T-helper 22 cell (primary cell): ENCODE data around the gene DISP2.

ENCODE experiments used
- DNase-seq: peaks from one replicate; pipeline ENCODE4 v3.0.0-alpha.2; 2020; ENCODE audit warnings: low read depth

DISP2 gene

GRCh38 chr15:40363611-40364010, 5.6 kb downstream of the DISP2 start:
- DNase-seq, result no peak

GRCh38 chr15:40364251-40364650, 6.2 kb downstream of the DISP2 start:
- DNase-seq, result no peak

GRCh38 chr15:40365016-40365415, 7.0 kb downstream of the DISP2 start:
- no peak for DNase-seq

GRCh38 chr15:40365624-40366456, 7.8 kb downstream of the DISP2 start:
- DNase-seq, result no peak

DNA sequence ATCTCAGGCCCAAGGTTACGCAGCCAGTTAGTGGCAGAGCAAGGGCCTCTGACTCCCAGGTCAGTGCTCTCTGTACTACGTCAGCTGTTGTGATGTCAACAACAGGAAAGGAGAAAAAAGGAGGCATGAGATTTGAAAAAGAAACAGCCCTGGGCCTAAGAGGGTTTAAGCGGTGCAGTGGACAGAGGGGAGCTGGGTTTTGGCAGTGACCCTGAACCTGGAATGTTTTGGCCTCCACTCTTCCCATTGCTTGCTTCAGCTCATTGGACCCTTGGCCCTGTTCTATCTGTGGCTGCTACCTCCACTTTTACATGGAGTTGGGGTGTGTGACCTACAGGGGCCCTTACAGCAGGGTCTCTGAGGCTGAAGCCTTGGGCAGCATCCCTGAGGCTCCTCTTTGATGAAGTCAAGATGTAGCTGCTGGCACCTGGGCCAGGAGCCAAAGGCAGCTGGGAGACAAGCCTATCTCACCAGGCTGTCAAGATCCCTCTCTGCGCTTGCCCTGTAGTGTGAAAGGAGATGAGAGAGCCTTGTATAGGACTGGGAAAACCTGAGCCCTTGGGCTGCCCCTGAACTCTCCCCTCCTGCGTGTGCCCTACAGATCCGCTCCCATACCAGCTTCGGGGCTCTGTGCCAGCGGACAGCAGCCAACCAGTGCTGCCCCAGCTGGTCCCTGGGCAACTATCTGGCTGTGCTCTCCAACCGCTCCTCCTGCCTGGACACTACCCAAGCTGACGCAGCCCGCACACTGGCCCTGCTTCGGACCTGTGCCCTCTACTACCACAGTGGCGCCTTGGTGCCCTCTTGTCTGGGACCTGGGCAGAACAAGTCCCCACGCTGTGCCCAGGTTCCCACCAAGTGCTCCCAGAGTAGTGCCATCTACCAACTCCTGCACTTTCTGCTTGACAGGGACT, 8.7 kb downstream of the DISP2 start:
- no peak for DNase-seq

DNA sequence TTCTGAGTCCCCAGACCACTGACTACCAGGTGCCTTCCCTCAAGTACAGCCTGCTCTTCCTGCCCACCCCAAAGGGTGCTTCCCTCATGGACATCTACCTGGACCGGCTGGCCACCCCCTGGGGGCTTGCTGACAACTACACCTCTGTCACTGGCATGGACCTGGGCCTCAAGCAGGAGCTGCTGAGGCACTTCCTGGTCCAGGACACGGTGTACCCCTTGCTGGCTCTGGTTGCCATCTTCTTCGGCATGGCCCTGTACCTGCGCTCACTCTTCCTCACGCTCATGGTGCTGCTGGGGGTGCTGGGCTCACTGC, 9.3 kb downstream of the DISP2 start:
- no peak for DNase-seq

DNA sequence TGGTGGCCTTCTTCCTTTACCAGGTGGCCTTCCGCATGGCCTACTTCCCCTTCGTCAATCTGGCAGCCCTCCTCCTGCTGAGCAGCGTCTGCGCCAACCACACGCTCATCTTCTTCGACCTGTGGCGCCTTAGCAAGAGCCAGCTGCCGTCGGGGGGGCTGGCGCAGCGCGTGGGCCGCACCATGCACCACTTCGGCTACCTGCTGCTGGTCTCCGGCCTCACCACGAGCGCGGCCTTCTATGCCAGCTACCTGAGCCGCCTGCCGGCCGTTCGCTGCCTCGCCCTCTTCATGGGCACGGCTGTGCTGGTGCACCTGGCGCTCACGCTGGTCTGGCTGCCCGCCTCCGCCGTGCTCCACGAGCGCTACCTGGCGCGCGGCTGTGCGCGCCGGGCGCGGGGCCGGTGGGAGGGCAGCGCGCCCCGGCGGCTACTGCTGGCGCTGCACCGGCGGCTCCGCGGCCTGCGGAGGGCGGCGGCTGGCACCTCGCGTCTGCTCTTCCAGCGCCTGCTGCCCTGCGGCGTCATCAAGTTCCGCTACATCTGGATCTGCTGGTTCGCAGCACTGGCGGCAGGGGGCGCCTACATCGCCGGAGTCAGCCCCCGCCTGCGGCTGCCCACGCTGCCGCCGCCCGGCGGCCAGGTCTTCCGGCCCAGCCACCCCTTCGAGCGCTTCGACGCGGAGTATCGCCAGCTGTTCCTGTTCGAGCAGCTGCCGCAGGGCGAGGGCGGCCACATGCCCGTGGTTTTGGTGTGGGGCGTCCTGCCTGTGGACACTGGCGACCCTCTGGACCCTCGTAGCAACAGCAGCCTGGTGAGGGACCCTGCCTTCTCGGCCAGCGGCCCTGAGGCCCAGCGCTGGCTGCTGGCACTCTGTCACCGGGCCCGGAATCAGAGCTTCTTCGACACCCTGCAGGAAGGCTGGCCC, 9.9 kb downstream of the DISP2 start:
- peak; percentile 77 for DNase-seq

GRCh38 chr15:40368719-40369473, 10.9 kb downstream of the DISP2 start:
- no peak for DNase-seq

DNA sequence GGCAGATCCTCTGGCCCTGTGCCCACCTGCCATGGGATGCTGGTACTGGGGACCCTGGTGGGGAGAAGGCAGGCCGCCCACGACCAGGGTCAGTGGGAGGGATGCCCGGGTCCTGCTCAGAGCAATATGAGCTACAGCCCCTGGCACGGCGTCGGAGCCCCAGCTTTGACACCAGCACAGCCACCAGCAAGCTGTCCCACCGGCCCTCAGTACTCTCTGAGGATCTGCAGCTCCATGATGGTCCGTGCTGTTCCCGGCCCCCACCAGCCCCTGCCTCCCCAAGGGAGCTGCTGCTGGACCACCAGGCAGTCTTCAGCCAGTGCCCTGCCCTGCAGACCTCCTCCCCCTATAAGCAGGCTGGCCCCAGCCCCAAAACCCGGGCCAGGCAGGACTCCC, 11.5 kb downstream of the DISP2 start:
- no peak for DNase-seq

DNA sequence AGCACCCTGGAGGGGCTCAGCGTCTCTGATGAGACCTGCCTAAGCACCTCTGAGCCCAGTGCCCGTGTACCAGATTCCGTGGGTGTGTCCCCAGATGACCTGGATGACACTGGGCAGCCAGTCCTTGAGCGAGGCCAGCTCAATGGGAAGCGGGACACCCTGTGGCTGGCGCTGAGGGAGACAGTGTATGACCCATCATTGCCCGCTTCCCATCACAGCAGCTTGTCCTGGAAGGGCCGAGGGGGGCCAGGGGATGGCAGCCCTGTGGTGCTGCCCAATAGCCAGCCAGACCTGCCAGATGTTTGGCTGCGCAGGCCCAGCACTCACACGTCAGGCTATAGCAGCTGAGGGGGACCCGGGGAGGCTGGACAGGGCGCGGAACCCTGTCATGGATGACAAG, 12.0 kb downstream of the DISP2 start:
- DNase-seq, result no peak

DNA sequence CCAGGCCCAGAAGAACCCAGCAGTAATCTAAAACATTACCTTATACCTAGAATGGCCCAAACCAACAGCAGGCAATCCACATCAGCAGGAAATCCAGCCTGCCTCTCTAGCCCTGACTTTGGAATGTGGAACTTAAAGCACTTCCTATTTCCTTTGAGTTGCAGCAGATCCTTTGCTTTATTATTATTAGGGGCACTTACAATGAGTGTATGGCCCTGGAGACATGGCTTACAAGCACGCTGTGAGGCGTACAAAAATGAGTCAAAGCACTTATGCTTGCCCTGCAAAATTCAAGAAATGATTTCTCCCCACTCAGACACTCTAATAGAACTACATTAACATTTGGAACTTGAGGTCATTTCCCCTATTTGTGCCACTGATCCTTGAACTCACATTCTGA, 15.0 kb downstream of the DISP2 start:
- DNase-seq, result no peak

- DNase-seq, result no peak
Observed at GRCh38 chr15:40377606-40378005, 19.6 kb downstream of the DISP2 start.

DNA sequence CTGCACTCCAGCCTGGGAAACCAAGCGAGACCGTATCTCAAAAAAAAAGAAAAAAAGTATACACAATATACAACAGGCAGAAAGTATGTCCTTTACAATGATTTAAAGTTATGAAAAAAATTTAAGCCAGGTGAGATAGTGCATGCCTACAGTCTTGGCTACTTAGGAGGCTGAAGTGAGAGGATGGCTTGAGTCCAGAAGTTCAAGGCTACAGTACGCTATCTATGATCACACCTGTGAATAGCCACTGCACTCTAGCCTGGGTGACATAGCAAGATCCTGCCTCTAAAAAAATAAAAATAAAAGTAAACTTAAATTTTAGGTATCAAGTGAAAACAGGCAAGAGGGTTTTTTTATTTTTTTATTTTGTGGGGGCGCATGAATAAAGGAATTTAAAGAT, 21.4 kb downstream of the DISP2 start:
- DNase-seq, result no peak

- DNase-seq, result no peak
Observed at GRCh38 chr15:40379853-40380252, 21.8 kb downstream of the DISP2 start.

GRCh38 chr15:40380636-40381035, 22.6 kb downstream of the DISP2 start:
- DNase-seq, result no peak

- no peak for DNase-seq
Observed at GRCh38 chr15:40381818-40382529, 24.0 kb downstream of the DISP2 start.

DNA sequence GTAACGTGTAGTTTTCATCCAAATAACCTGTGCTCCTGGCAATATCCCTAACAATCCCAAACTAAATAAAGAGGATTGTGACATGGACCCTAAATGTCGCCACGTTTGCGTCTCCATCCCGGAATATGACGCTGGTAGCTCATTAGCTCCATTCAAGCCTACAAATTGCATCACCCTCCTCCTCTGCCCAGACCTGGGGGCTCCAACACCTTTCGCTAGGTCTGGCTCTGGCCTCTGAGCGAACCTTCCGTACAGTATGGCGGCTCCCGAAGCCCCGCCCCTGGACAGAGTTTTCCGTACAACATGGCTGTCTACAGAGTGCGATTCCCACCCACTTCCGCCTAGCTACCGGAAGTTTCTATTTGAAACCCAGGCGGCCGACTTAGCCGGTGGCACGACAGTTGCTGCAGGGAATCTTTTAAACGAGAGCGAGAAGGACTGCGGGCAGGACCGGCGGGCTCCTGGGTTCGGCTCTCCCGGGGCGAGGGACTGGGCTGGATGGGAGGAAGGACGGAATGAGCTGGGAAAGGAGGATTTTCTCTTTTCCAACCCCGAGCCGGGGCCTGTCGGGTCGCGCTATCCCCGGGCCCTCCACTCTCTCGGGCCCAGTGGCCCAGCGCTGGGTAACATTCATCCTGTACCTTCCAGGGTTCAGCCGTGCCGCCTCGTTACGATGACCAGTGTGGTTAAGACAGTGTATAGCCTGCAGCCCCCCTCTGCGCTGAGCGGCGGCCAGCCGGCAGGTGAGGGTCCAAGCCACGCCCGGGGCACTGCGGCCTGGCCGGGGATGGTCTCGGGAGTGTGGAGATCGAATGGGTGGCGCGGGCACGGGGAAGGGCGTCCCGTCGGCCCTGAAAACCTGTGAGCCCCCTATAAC, 24.8 kb downstream of the DISP2 start, which contains the start of gene KNSTRN:
TSS of gene KNSTRN (plus strand) at position 142 of the 877 bp plus-strand sequence. CDS start at position 257, 115 bp downstream.
- DNase-seq, result peak; percentile 83

DNA sequence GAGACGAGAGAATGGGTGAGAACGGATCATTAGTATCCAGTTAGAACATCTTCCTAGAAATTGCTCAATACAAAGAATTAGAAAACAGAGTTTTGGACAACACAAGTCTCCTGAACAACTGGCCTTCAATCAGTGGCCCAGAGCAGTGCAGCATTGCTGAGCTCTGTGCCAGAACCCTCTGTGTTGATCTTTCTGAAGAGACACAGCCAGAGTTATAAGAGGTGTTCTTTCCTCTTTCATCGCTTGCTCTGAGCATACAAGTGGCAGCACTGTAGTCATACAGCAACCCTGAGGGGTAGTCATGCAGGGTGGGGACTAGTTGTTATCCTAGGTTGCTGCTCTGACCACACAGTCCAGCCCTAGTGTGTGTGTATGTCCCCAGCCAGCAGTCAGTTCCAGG, 28.5 kb downstream of the DISP2 start:
- no peak for DNase-seq

DNA sequence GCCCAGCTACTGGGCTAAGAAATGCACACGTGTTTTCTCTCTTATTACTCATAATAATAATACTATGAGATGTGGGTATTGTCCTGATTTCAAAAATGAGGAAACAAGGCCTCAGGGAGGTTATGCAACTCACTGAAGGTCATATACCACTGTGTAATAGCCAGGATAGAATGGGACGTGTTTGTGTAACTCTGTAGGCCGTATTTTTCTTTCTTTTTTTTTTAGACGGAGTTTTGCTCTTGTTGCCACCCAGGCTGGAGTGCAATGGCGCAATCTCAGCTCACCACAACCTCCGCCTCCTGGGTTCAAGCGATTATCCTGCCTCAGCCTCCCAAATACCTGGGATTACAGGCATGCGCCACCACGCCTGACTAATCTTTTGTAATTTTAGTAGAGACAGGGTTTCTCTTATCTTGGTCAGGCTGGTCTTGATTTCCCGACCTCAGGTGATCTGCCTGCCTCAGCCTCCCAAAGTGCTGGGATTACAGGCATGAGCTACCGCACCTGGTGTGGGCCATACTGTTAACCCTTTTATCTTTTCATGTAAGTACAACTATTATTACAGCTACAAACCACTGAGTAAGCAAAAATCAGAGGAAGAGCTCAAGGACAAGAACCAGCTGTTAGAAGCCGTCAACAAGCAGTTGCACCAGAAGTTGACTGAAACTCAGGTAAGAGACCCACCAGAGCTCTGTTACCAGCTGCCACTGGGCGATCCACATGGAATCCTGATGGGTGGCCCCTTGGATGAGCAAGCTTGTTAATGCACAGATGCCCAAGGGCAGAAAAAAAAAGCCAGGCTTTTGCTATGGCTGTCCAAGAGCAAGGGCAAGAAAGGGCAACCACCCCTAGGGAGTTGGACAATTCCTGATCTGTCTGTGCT, 31.2 kb downstream of the DISP2 start:
- no peak for DNase-seq
